ENCODE data around the gene CDHR3. TPM values are rescaled to one million over a fixed set of nuclear protein-coding genes. Genes with fewer than 3 reads are reported as not detected.

CDHR3 gene
- polyA plus RNA-seq, 4 donors: 4.3 to 17.1 (median 7.1) TPM

DNA sequence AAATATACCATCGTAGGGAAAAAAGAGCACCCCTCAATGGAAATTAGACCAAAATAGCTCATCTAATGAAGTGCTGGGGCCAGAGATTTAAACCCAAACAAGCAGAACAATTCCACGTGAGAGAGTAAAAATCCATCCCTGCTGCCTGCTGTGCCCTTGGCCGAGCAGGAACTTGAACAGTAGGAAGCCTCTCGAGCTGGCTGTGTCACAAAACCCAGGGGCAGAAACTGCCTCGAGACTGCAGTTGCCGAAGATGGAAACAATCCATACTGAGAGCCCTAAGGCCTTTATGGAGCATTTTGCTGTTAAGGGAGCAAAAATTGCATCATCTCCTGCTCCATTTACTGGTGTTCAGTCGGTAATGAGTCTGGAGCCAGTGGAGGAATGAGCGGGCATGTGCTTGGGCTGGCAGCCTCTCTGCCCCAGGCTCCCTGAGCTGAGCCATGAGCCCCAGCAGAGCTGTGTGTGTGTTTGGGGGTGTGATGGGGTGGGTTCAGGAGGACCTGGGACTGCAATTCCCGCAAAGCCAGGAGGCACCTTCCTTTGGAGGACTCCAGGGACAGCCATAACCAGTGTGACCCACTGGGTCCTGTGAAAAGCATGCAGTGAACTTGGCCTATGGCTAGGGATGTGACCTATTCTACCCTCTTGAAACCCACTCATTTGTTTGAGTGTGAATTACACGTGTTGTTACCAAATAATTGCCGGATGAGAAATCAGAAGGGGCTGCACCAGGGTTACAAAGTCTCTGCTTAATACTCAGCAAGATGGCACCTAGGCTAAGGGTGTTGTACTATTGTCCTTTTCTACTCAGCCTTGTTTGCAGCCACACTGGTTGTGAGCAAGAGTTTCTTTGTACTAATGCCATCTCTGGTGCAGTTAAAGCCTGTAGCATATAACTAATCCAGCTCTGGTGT is 58.3 kb downstream of the CDHR3 start:
- DNase-seq (ENCODE audit: low read depth in 4 of 4, low spot score in 2 of 4): no peak

DNA sequence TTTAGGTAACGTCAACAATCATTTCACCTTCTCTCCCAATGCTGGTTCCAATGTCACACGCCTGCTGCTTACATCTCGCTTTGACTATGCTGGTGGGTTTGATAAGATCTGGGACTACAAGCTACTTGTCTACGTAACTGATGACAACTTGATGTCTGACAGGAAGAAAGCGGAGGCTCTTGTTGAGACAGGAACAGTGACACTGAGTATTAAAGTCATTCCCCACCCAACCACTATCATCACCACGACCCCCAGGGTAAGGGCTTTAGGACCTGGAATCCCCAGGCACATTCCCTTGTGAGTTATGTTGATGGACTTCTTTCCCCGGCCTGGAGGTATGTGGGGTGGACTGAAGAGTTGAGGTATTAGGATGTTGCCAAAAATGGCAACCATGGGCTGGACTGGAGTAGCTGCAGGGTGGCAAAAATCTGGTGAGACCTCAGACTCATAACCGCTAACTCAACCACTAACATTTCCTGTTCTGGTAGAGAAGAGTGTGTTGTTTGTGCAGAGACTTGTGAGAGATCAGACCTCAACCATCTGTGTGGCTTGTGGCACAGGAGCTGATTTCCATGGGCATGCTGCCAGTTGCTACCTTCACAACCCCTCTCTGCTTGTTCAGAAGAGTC is 59.2 kb downstream of the CDHR3 start:
- no peak for DNase-seq (ENCODE audit: low read depth in 4 of 4, low spot score in 2 of 4)

DNA sequence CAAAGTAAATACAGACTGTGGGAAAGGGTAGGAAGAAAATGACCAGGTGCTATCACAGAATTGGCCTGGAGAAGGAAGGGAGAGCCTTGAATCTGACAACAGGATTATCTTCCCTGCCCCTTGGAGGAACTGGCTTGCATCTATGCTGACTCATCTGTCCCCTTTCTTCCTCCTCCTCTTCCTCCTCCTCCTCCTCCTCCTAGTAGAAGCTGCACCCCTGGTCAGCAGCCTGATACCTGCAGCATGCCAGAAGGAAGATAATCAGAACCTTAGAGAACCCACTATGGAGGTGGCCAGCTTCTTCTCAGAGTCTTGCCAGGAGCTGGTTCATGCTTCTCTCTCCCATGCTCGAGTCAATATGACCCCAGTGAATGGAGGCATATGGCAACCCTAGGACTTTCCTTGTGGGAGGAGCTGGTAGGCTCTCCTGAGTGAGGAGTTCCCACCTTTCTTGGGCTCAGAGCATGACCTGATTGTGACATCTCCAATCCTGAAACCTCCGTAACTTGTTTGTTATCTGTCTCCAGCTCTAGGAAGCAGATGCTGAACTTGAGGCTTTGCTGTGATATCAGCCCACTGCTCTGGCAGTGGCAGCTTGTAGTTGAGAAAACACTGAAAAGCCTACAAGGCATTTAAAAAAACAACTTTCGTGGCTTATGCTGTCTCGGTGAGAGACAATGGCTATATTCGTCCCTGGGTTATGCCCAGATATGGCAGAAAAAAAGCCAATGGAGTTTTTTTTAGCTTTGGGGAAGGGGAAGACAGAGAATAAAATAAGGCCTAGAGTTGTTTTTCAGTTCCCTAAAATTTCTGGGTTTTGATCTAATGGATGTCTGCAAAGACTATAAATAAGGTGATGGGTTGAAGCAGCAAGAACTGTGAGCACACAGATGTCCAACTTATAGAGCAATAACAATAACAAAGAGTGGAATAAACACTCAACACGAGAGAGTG is 60.6 kb downstream of the CDHR3 start:
- no peak for DNase-seq (ENCODE audit: low read depth in 4 of 4, low spot score in 2 of 4)

DNA sequence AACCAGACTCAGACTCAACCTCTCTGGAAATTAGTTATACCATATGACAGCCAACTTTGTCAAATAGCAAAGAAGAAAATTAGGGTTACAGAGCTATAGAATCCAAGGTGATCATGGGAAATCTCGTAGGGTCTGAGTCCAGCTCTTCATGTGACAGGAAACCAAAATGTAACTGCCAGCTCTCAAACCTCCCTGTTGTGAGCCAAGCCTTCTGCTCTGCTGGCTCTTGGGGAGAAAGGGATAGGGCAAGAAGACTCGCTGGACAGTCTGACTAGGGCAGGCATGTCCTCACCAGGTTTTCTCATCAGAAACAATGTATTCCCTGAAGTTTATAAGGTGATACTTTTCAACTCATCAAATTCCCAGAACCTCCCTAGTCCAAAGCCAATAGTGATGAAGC is 63.0 kb downstream of the CDHR3 start:
- DNase-seq (ENCODE audit: low read depth in 4 of 4, low spot score in 2 of 4): no peak

DNA sequence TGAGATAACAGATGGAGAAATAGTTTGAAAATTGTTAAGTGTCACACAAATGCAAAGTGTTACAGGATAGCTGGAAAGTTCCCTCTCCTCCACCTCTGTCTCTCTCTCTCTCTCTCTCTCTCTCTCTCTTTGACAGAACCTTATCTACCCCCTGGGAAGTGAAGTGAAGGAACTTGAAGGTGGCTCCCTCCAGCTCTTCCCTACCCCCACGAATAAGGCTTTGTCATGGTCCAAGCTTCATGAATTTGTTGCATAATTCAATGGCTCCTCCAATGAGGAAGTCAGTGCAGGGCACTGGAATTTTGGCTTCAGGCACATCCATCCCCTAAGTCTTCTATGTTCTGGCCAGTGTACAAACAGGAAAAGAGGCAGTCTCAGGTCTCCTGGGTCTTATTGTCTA is 66.4 kb downstream of the CDHR3 start:
- DNase-seq (ENCODE audit: low read depth in 4 of 4, low spot score in 2 of 4): no peak

DNA sequence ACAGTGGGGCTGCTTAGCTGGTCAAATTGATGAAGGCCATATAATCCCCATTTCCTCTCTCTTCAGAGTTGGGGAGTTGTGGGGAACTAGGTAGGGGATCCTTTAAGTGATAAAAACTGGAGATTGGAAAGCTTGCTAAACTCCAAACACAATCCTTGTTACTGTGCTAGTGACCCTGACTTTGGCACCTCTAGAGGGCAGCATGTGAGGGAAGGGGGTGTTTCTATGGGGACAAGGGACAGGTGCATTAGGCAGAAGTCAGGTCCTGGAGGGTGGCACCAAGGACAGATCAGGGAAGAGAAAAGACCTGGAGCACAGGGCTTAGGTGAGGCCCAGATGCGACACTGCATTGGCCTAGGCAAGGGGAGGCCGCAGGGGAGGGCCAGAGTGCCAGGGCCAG is 66.9 kb downstream of the CDHR3 start:
- no peak for DNase-seq (ENCODE audit: low read depth in 4 of 4, low spot score in 2 of 4)

DNA sequence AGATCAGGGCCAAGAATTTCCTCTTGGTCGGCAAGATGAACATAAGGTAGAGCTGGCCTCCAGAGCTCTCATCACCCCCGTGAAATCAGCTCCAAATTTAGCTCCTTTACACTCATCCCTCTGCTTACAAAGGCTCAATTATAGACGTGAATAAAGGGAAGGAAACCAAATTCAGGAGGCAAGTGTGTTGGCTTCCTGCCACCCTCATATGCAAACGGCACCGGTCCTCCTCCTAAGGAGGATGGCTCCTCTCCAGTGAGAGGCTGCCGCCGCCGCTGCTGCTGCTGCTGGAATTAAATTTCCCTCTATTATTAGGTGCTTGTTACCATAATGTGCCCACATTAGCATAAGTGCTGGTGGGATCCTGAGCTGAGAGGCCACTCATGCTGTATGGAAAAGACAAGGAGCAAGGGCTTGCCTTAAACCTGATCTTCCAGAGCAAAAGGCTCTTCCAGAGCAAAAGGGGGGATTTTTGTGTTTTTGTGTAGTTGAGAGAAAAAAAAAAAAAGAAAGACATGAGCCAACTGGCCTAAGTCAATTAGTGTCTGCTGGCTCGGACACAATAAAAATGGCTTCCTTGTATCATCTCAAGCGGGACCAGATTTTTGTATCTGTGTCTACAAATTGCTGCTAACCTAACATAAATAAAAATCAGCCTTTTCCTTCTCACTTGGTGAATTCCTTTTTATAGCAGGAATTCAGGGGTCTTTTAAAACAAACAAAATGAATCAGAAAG is 68.4 kb downstream of the CDHR3 start:
- no peak for DNase-seq (ENCODE audit: low read depth in 4 of 4, low spot score in 2 of 4)

DNA sequence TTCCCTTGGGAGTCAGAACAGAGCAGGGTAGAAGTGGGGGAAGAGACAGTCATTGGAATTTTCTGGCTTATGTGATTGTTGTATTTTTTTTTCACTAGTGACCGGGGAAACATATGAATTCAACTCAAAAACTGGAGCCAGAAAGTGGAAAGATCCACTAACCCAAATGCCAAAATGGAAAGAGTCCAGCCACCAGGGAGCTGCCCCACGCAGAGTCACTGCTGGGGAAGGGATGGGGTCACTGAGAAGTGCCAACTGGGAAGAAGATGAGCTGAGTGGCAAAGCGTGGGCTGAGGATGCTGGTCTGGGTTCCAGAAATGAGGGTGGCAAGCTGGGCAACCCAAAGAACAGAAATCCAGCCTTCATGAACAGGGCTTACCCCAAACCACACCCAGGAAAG is 69.2 kb downstream of the CDHR3 start:
- DNase-seq (ENCODE audit: low read depth in 4 of 4, low spot score in 2 of 4): no peak

DNA sequence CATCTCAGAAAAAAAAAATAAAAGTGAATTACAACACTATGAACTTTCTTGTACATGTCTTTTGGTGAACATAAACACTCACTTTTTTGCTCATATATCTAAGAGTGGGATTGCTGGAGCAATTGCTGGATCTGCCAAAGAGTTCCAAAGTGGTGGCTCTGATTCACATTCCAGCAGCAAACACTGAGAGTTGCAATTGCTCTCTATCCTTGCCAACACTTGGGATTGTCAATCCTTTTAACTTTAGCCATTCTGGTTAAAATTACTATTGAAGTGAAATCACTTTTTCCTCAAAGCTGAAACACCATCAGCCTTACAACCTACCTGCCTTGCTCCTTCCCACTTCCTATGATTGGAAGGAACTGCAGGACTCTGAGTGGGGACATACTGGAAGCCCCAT is 70.7 kb downstream of the CDHR3 start:
- no peak for DNase-seq (ENCODE audit: low read depth in 4 of 4, low spot score in 2 of 4)

DNA sequence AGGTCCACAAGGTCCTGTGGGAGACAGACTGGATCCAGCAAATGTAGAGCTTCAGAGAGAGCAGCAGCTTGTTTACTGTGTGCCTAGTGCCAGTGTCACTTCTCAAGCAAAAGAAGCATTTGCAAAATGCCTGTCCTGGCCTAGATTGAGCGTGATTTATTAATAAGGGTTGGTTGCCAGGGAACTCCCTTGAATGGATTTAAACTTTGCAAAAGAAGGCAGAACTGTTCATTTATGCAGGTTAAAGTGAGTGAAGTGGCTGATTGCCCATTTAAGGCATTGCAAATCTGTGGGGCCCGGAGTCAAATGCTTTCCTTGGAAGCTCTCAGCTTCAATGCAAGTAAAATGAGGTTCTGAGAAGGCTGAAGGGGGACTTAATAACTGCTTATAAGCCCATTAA is 71.3 kb downstream of the CDHR3 start:
- no peak for DNase-seq (ENCODE audit: low read depth in 4 of 4, low spot score in 2 of 4)

DNA sequence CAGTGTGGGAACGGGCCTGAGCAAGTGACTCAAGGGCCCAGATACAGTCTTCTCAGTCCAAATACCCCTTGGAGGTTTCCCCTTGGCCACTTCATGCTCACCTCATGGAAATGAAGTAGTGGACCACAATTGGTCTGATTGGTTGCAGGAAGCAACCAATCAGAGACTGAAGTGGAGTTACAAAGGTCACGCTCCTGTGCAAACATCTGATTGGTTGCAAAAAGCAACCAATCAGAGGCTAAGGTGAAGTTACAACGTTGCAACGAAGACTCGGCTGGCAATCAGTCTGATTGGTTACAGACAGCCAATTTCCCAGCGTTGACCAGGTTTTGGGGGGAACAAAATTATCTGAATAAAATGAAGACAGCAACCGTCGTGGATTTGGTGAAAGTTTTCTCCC is 72.5 kb downstream of the CDHR3 start:
- DNase-seq (ENCODE audit: low read depth in 4 of 4, low spot score in 2 of 4): no peak

DNA sequence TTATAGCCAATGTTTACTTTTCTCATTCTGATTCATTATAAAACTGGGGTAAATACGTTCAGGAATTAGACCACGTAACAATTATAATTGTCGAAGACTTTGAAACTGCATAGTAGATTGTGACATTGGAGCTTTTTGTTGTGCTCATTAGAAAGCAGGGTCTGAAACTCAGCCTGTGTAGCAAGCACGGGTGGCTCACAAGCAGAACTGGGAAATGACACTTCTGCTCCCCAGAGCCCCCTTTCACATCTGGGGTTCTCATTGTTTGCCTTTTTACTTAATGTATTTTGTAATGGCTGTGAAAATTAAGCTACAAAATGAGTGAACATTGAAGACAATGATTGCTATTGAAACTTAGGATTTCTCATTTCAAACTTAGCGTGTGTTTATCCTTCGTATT is 72.9 kb downstream of the CDHR3 start:
- no peak for DNase-seq (ENCODE audit: low read depth in 4 of 4, low spot score in 2 of 4)

DNA sequence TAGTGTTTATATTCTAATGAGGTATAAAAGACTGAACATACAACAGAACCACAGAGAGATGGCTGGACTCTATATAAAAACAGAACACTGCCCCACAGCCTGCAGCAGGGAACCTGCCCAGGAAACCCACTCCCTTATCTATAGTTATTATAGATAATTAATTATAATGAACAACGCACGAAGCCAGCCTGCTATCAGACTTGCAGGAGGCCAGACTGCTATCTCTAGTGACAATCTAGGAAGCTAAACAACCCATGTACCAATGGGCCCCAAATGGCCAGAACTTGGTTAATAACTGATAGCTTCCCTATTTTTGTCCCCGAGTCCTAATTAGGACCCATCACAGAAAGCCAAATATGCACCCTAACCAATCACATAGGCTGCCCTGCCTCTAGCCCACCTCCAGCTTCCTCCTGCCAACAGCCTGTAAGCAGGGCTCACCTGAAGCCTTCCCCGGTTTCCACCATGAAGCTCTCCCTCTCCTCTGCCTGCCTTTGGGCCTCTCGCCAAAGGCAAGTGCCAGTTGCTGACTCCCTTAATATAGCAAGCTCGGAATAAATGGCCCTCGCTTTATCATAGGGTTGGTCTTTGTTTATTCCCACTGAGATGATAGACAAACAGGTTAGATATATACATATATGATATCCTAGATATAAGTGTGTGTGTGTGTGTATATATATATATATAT is 74.6 kb downstream of the CDHR3 start:
- no peak for DNase-seq (ENCODE audit: low read depth in 4 of 4, low spot score in 2 of 4)

DNA sequence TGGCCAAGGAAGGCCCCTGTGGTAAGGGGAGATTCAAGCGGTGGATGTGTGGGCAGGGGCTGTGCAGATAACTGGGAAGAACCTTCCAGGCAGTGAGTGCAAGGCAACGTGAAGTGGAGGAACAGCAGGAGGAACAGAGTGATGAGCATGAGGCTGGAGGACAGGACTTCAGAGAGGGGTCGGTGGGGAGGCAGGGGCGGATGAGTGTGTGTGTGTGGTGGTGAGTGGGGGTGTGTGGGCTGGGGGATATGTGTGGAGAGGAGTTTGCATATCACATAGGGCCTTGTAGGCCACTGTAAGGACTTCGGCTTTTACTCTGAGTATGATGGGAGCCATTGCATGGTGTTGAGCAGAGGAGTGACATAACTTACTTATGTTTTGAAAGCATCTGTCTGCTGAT is 75.2 kb downstream of the CDHR3 start:
- no peak for DNase-seq (ENCODE audit: low read depth in 4 of 4, low spot score in 2 of 4)

DNA sequence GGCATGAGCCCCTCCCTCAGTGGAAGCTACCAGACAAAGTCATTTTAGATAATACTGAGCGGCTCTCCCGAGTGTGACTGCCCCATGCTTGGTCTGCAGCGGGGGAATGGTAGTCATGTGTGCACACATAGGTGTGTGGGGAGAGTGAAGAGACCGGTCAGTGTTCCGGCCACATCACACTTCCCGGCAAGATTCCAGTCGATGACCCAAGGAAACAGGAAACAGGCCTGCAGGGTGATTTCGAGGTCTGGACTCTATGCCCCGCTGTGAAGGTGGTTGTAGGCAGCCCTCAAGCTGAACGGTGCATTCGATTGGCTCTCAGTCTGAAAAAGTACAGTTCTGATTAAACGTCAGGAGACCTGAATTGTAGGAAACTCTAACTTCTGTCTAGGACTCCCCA is 75.9 kb downstream of the CDHR3 start:
- DNase-seq (ENCODE audit: low read depth in 4 of 4, low spot score in 2 of 4): no peak

DNA sequence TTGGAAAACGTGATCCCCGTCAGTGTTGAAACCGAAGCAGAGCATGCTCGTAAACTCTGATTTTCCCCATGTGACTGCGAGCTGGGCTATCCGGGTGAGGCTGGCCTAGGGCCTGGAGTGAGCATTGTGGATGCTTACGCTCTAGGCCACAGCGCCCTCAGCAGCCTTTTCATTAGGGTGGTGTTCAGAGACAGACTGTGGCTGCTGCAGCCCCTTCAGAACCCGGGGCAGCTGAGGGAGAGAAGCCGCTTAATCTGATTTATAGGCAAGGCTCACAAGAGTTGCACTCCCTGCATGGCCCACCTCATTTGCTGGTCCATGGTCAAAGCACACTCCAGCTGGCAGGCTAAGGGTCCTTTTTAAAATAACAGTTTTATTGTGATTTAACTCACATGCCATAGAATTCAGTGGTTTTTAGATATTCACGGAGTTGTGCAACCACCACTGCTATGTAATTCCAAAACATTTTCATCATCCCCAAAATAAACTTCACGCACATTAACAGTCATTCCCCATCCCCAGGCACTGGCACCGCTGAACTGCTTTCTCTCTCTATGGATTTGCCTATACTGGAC is 76.5 kb downstream of the CDHR3 start:
- DNase-seq (ENCODE audit: low read depth in 4 of 4, low spot score in 2 of 4): peak in 3 of 4 donors; percentile 65 to 77 (median 73)

DNA sequence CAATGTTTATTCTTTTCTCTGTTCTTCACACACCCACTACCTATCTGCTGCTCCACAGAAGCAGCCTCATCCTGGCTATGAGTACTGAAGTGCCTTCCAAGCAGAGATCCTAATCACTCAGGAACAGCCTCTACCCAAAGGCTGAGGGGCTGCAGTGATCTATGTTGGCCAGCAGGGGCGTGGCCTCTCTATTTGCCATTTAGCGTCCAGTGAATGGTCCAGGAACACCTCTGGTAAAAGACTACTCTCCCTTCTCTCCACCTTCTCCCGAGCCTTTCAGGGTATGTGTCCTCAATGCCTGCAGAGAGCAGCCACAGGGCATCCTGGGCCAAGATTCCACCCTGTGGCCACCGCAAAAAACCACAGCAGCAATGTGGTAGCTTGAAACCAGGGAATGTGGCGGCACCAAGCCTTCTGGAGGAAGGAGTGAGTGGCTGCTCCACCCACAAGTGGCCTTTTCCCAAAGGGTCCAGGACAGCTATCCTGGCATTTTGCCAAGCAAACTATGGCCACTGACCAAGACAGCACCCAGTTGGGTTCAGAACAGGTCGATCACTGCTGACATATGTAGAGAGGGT is 78.2 kb downstream of the CDHR3 start:
- DNase-seq (ENCODE audit: low read depth in 4 of 4, low spot score in 2 of 4): no peak

DNA sequence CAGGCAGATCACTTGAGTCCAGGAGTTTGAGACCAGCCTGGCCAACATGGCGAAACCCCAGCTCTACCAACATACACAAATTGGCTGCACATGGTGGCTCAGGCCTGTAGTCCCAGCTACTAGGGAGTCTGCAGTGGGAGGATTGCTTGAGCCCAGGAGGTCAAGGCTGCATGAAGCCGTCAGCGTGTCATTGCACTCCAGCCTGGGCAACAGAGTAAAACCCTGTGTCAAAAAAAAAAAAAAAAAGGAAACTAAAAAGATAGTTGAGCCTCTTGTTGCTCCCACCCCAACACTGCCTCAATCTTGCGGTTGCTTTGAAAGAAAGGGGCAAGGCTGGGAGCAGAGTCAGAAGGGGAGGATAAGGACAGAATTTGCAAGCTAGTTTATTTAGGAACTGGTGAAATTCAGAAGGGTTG is 79.1 kb downstream of the CDHR3 start:
- no peak for DNase-seq (ENCODE audit: low read depth in 4 of 4, low spot score in 2 of 4)

DNA sequence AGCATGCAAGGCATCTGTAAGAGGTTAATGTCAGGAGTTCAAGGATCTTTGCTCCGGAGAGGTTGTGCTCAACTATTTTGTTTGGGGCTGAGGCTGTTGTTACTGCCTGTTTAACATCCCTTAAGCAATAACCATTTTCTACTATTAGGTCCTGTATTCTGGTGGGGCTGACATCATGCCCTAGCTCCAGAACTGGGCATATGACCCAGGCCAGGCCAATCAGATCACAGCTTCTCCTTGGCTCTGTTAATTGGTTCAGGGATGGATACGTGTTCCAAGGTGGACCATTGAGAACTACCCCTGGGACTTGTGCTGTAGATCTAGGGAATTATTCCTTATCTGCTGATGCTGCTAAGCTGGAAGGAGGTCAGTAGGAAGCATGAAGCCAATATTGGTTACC is 82.1 kb downstream of the CDHR3 start:
- DNase-seq (ENCODE audit: low read depth in 4 of 4, low spot score in 2 of 4): no peak
